NB4 (cell line): ENCODE data around the gene GALNT2.

Experiments used
- MAX ChIP-seq: IDR thresholded peaks from 2 replicates; pipeline ENCODE4 v1.6.1; 2011; ENCODE audit warnings: low read depth, low read length
- TF ChIP-seq, protein P1 (sequence below): IDR thresholded peaks from one replicate; pipeline ENCODE4 v1.5.1; 2012; ENCODE audit warnings: low read depth, low read length

DNA sequence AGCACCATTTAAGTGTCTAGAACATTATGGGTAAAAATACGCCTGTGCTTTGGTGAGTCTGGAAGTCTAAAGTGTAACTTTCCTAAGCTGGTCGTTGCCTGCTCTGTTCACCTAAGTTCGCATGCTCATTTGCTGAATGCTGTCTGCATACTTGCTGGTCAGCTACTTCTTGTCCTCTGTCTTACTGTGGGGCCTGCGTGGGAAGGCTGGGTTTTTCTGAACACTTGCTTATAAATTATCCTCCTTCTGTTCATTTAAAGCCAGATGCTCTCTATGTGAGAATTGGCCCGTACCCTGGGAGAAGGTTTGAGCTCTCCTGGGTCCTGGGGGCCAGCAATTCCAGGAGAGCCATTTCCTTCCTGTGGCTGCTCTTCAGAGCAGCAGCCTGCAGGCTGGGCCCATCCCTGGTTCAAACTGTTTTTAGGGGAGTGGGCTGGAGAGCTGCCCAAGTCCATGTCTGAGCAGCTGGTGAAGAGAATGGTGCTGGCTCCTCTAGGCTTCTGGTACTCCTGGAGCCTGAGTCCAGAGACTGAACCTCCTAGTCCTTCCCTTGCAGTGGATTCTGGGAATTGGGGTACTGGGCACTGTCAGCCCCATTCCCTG is 75.7 kb downstream of the GALNT2 start:
- TF ChIP-seq, protein P1, sequence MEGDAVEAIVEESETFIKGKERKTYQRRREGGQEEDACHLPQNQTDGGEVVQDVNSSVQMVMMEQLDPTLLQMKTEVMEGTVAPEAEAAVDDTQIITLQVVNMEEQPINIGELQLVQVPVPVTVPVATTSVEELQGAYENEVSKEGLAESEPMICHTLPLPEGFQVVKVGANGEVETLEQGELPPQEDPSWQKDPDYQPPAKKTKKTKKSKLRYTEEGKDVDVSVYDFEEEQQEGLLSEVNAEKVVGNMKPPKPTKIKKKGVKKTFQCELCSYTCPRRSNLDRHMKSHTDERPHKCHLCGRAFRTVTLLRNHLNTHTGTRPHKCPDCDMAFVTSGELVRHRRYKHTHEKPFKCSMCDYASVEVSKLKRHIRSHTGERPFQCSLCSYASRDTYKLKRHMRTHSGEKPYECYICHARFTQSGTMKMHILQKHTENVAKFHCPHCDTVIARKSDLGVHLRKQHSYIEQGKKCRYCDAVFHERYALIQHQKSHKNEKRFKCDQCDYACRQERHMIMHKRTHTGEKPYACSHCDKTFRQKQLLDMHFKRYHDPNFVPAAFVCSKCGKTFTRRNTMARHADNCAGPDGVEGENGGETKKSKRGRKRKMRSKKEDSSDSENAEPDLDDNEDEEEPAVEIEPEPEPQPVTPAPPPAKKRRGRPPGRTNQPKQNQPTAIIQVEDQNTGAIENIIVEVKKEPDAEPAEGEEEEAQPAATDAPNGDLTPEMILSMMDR, result no peak
- TF ChIP-seq MAX, result no peak
